Keratinocyte (primary cell): Measurements from ENCODE around the gene AKNA. TPM values are rescaled to one million over a fixed set of nuclear protein-coding genes. Genes with fewer than 3 reads are reported as not detected.

ENCODE experiments used
- DNase-seq: peaks from one replicate; pipeline ENCODE4 v3.0.0-alpha.2; 2011; ENCODE audit warnings: low read depth, missing footprints, low spot score
- FAIRE-seq: peaks from 2 replicates; lab custom pipeline; 2011; peaks lifted over from hg19 to GRCh38; lab: Jason Lieb, UNC
- H2AFZ ChIP-seq: 2 replicates; pipeline ENCODE4 v1.6.0; 2012; ENCODE audit warnings: low read length, control low read depth, inconsistent platforms; ENCODE audit not compliant: control insufficient read depth
- H3K27ac ChIP-seq: 2 replicates; pipeline ENCODE4 v1.5.1; 2011; ENCODE audit warnings: low read length; ENCODE audit not compliant: control insufficient read depth, insufficient read depth
- H3K27me3 ChIP-seq: 3 replicates; pipeline ENCODE4 v1.6.0; 2011; ENCODE audit warnings: low read length; ENCODE audit not compliant: control insufficient read depth, insufficient read depth; ENCODE audit errors: extremely low read depth
- H3K36me3 ChIP-seq, 2 experiments: 2 replicates in 1 of 2; 3 replicates in 1 of 2; pipeline ENCODE4 v1.5.1; 2011; ENCODE audit warnings: low read length in 2 of 2, mild to moderate bottlenecking in 1 of 2; ENCODE audit not compliant: control insufficient read depth in 2 of 2, insufficient read depth in 2 of 2; ENCODE audit errors: extremely low read depth in 1 of 2
- H3K4me1 ChIP-seq: 3 replicates; pipeline ENCODE4 v1.5.1; 2011; ENCODE audit warnings: low read length; ENCODE audit not compliant: control insufficient read depth, insufficient read depth; ENCODE audit errors: extremely low read depth
- H3K4me2 ChIP-seq: 3 replicates; pipeline ENCODE4 v1.6.0; 2011; ENCODE audit warnings: low read depth, low read length; ENCODE audit not compliant: control insufficient read depth, insufficient read depth; ENCODE audit errors: extremely low read depth
- H3K4me3 ChIP-seq, 3 experiments: fragments of 200-600 bp in 1 of 3; sonication (generic) in 1 of 3; 2 replicates in 2 of 3; 3 replicates in 1 of 3; pipeline ENCODE4 v1.5.1; 2011 to 2016; ENCODE audit warnings: low read length in 3 of 3, mild to moderate bottlenecking in 3 of 3, control low read depth in 2 of 3, inconsistent platforms in 1 of 3, low read depth in 1 of 3, mixed read lengths in 1 of 3, mixed run types in 1 of 3, moderate library complexity in 1 of 3; ENCODE audit not compliant: control insufficient read depth in 2 of 3, insufficient read depth in 2 of 3; ENCODE audit errors: extremely low read depth in 1 of 3
- H3K79me2 ChIP-seq: 2 replicates; pipeline ENCODE4 v1.6.0; 2012; ENCODE audit warnings: low read length; ENCODE audit not compliant: control insufficient read depth, insufficient read depth
- H3K9ac ChIP-seq: 3 replicates; pipeline ENCODE4 v1.6.0; 2011; ENCODE audit warnings: low read length; ENCODE audit not compliant: control insufficient read depth, insufficient read depth; ENCODE audit errors: extremely low read depth
- H3K9me1 ChIP-seq: 3 replicates; pipeline ENCODE4 v1.6.0; 2011; ENCODE audit warnings: low read length; ENCODE audit not compliant: control insufficient read depth, insufficient read depth; ENCODE audit errors: extremely low read depth
- H3K9me3 ChIP-seq: 2 replicates; pipeline ENCODE4 v1.5.1; 2012; ENCODE audit warnings: low read depth, low read length; ENCODE audit not compliant: control insufficient read depth
- H4K20me1 ChIP-seq: 3 replicates; pipeline ENCODE4 v1.6.0; 2011; ENCODE audit warnings: low read length; ENCODE audit not compliant: control insufficient read depth, insufficient read depth; ENCODE audit errors: extremely low read depth
- EZH2 ChIP-seq: IDR thresholded peaks from one replicate; pipeline ENCODE4 v1.6.1; 2012; ENCODE audit warnings: inconsistent platforms, mild to moderate bottlenecking, low read length, moderate library complexity
- dilution Hi-C: fragments of 300-500 bp; cut with MboI; formaldehyde crosslinking; loops from one replicate; pipeline ENCODE4 v1.7.0; 2020; ENCODE audit warnings: low sequenced_read_pairs; ENCODE audit not compliant: extremely low pct_ligation_motif_present
- polyA plus RNA-seq, 5 experiments: library from polyadenylated mRNA; depleted of rRNA in 3 of 5; stranded (reverse) in 3 of 5; stranded (forward) in 1 of 5; unstranded in 1 of 5; fragments of >200 nt; gene quantifications; 1 replicate in 1 of 5; 2 replicates in 3 of 5; 3 replicates in 1 of 5; pipeline versions ENCODE4 v1.2.1 to v1.2.3, GENCODE V29; 2011 to 2012; ENCODE audit warnings: missing spikeins in 2 of 5, low read depth in 1 of 5, low replicate concordance in 1 of 5
- TF ChIP-seq, protein P1 (sequence below), 3 experiments: IDR thresholded peaks in 1 of 3; conservative IDR thresholded peaks in 1 of 3; optimal IDR thresholded peaks in 1 of 3; 2 replicates in 2 of 3; 3 replicates in 1 of 3; pipeline versions ENCODE3 to v1.5.1; 2011; ENCODE audit warnings: low read length in 3 of 3, mild to moderate bottlenecking in 3 of 3, moderate library complexity in 2 of 3, control low read depth in 1 of 3, inconsistent platforms in 1 of 3; ENCODE audit not compliant: insufficient read depth in 2 of 3; ENCODE audit errors: extremely low read depth in 1 of 3

The AKNA gene
- polyA plus RNA-seq, 1 donor (not counting 4 experiments of a cell fraction or from before 2014, with no cell fraction given): 0.79 TPM

DNA sequence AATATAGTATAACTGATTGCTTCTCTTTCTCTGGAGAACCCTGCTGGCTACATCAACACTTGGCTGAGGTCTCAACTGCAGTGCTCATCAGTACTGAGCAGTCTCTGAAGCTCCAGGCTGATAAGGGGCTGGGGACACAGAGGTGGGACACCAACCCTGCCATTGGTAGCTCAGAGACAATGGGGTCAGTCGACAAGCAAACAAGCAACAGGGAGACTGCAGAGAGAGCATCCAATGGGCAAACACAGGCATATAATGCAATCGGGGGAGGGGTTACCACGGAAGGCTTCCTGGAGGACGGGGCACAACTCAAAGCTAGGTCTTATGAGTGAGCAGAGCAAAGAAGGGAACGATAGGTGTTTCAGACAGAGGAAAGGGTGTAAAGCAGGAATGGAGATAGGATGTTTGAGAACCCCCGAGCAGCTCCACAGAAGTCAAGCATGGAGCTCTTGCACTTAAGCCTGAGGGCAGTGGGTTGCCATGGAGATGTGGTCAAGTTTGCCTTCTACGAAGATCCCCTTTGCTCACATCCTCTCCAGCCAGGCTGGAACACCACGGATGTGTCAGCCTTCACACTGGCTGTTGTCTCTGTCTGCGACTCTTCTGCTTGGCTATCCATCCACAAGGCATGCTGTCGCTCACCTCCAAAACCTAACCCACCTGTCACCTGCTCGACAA is 21.5 kb upstream of the AKNA start:
- H3K27me3 ChIP-seq: no peaks in the 10 kb centered on the region
- no peak overlapping the region for H3K4me2 ChIP-seq
- H4K20me1 ChIP-seq: no peaks in the 10 kb centered on the region
- no peaks in the 10 kb centered on the region for H3K79me2 ChIP-seq
- peak; percentile 41 for DNase-seq
- peaks cover 35% of the 10 kb centered on the region for H3K4me1 ChIP-seq
- H3K9me1 ChIP-seq: no peaks in the 10 kb centered on the region
- no peak overlapping the region for H2AFZ ChIP-seq
- H3K9ac ChIP-seq: no peak overlapping the region
- H3K27ac ChIP-seq: no peak overlapping the region
- H3K9me3 ChIP-seq: no peaks in the 10 kb centered on the region
- dilution Hi-C loops: no loop called here
- no peak overlapping the region for H3K4me3 ChIP-seq
- TF ChIP-seq, protein P1, sequence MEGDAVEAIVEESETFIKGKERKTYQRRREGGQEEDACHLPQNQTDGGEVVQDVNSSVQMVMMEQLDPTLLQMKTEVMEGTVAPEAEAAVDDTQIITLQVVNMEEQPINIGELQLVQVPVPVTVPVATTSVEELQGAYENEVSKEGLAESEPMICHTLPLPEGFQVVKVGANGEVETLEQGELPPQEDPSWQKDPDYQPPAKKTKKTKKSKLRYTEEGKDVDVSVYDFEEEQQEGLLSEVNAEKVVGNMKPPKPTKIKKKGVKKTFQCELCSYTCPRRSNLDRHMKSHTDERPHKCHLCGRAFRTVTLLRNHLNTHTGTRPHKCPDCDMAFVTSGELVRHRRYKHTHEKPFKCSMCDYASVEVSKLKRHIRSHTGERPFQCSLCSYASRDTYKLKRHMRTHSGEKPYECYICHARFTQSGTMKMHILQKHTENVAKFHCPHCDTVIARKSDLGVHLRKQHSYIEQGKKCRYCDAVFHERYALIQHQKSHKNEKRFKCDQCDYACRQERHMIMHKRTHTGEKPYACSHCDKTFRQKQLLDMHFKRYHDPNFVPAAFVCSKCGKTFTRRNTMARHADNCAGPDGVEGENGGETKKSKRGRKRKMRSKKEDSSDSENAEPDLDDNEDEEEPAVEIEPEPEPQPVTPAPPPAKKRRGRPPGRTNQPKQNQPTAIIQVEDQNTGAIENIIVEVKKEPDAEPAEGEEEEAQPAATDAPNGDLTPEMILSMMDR (optimal IDR thresholded peaks at IDR 0.05 in 1 of 3, IDR thresholded peaks at IDR 0.05 in 1 of 3, conservative IDR thresholded peaks at IDR 0.05 in 1 of 3; ENCODE audit: extremely low read depth in 1 of 3, insufficient read depth in 2 of 3, low read length in 3 of 3): no peak
- TF ChIP-seq EZH2: no peak
- peak; percentile 63 for FAIRE-seq
- no peaks in the 10 kb centered on the region for H3K36me3 ChIP-seq

DNA sequence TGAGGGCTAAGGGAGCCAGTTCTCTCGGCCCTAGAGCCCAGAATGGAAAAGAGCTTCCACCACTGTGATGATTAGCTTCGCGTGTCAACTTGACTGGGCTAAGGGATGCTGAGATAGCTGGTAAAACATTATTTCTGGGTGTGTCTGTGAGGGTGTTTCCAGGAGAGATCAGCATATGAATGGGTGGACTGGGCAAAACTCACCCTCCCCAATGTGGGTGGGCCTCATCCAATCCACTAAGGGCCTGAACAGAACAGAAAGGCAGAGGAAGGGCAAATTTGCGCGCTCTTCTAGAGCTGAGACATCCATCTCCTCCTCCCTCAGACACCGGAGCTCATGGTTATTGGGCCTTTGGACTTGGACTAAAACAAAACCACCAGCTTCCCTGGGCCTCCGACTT is 20.9 kb upstream of the AKNA start:
- Histone ChIP-seq H3K4me3 (no peak overlapping the region), H3K27ac (no peak overlapping the region), H3K27me3 (no peaks in the 10 kb centered on the region), H3K4me1 (peaks cover 35% of the 10 kb centered on the region), H3K4me2 (no peak overlapping the region), H2AFZ (no peak overlapping the region), H3K9me1 (no peaks in the 10 kb centered on the region), H3K9ac (no peak overlapping the region), H3K9me3 (no peaks in the 10 kb centered on the region), H4K20me1 (no peaks in the 10 kb centered on the region), H3K36me3 (no peaks in the 10 kb centered on the region), H3K79me2 (no peaks in the 10 kb centered on the region)
- TF ChIP-seq, protein P1 (optimal IDR thresholded peaks at IDR 0.05 in 1 of 3, IDR thresholded peaks at IDR 0.05 in 1 of 3, conservative IDR thresholded peaks at IDR 0.05 in 1 of 3; ENCODE audit: extremely low read depth in 1 of 3, insufficient read depth in 2 of 3, low read length in 3 of 3): no peak
- TF ChIP-seq EZH2: no peak
- DNase-seq: no peak
- dilution Hi-C loops: no loop called here
- FAIRE-seq: no peak
